GM19023 (cell line): ENCODE results near the gene CASKIN1.

Source experiments
- ATAC-seq: cut with Tn5 transposase; IDR thresholded peaks from one replicate; pipeline ENCODE4 v1.9.1; 2021; ENCODE audit warnings: mild to moderate bottlenecking, moderate library complexity; ENCODE audit not compliant: unreplicated experiment

CASKIN1 gene

GRCh38 chr16:2160915-2161551 is 35.4 kb downstream of the CASKIN1 start:
- no peak for ATAC-seq

GRCh38 chr16:2159175-2159838 is 37.1 kb downstream of the CASKIN1 start:
- ATAC-seq, result no peak

GRCh38 chr16:2158262-2158638 is 38.2 kb downstream of the CASKIN1 start:
- no peak for ATAC-seq

GRCh38 chr16:2157480-2158261 is 38.7 kb downstream of the CASKIN1 start:
- no peak for ATAC-seq

- ATAC-seq, result no peak
Observed at GRCh38 chr16:2156849-2157224, 39.6 kb downstream of the CASKIN1 start.

- no peak for ATAC-seq
Observed at GRCh38 chr16:2155977-2156848, 40.2 kb downstream of the CASKIN1 start.

GRCh38 chr16:2155091-2155950 is 41.1 kb downstream of the CASKIN1 start, which contains the start of gene TRAF7:
TRAF7 (plus strand) TSS chr16:2155782; CDS start chr16:2163921, 8,139 bp downstream.
- peak; percentile 87 for ATAC-seq

- ATAC-seq, result no peak
Observed at GRCh38 chr16:2154533-2155090, 41.8 kb downstream of the CASKIN1 start.

GRCh38 chr16:2152695-2153506 is 43.5 kb downstream of the CASKIN1 start:
- ATAC-seq, result no peak

- ATAC-seq, result no peak
Observed at GRCh38 chr16:2151188-2152091, 45.0 kb downstream of the CASKIN1 start.

- no peak for ATAC-seq
Observed at GRCh38 chr16:2150418-2151187, 45.8 kb downstream of the CASKIN1 start.

- ATAC-seq, result no peak
Observed at GRCh38 chr16:2149630-2150417, 46.6 kb downstream of the CASKIN1 start.

GRCh38 chr16:2148714-2149629 is 47.4 kb downstream of the CASKIN1 start:
- ATAC-seq, result no peak

GRCh38 chr16:2147981-2148671 is 48.3 kb downstream of the CASKIN1 start, which contains the start of gene RAB26:
RAB26 (plus strand) TSS chr16:2148625; CDS start chr16:2148784, 159 bp downstream.
- ATAC-seq, result no peak
